ENCODE data around the gene TNC. TPM values are rescaled to one million over a fixed set of nuclear protein-coding genes. Genes with fewer than 3 reads are reported as not detected.
A peak's percentile ranks its signal among the peaks of the same experiment; 100 is the strongest.

Gene TNC
- total RNA-seq, 1 donor from 2014 or later, result 21.5 TPM

DNA sequence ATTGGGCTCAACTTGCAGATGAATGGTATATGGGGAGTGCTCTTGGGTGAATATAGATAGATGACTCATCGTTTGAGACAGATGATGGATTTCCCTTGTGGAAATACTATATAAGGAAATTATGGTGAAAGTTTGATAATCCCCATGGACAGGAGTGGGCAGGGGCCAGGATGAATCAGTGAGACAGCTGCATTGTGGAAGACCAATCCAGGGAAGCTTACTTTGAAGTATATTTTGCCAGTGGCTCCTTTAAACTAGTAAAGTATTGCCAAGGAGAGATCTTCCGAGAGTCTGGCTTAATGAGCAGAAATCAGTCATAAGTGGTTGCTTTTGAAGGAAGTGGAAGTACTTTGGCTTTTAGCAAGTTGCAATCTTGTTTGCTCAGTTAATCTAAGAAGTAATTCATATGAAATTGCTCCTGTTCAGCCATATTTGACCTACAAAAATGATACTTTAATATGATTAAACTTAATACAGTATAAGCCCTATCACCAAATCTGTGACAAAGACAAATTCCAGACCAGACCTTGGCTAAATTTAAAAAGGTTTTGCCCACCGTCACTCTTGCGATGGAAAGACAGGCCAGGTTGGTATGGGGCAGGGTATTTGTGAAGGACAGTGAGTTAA is 9.3 kb upstream of the TNC start:
- Mint-ChIP-seq H3K27me3 (ENCODE audit: low read depth) (no peaks in the 10 kb centered on the region), H3K4me3 (no peak overlapping the region), H3K4me1 (peaks cover 10% of the 10 kb centered on the region), H3K27ac (no peak overlapping the region), H3K36me3 (peaks cover 4% of the 10 kb centered on the region), H3K9me3 (peaks cover 11% of the 10 kb centered on the region)
- TF ChIP-seq, protein P1, sequence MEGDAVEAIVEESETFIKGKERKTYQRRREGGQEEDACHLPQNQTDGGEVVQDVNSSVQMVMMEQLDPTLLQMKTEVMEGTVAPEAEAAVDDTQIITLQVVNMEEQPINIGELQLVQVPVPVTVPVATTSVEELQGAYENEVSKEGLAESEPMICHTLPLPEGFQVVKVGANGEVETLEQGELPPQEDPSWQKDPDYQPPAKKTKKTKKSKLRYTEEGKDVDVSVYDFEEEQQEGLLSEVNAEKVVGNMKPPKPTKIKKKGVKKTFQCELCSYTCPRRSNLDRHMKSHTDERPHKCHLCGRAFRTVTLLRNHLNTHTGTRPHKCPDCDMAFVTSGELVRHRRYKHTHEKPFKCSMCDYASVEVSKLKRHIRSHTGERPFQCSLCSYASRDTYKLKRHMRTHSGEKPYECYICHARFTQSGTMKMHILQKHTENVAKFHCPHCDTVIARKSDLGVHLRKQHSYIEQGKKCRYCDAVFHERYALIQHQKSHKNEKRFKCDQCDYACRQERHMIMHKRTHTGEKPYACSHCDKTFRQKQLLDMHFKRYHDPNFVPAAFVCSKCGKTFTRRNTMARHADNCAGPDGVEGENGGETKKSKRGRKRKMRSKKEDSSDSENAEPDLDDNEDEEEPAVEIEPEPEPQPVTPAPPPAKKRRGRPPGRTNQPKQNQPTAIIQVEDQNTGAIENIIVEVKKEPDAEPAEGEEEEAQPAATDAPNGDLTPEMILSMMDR (IDR thresholded peaks at IDR 0.05; ENCODE audit: unreplicated experiment), result no peak
- no peak for DNase-seq (ENCODE audit: low spot score in 2 of 2, unreplicated experiment in 2 of 2)

GRCh38 chr9:115126404-115126803 is 8.4 kb upstream of the TNC start:
- Mint-ChIP-seq H3K36me3 (peaks cover 4% of the 10 kb centered on the region), H3K27me3 (ENCODE audit: low read depth) (peaks cover 2% of the 10 kb centered on the region), H3K9me3 (peaks cover 11% of the 10 kb centered on the region), H3K27ac (no peak overlapping the region), H3K4me1 (peaks cover 10% of the 10 kb centered on the region), H3K4me3 (no peak overlapping the region)
- TF ChIP-seq, protein P1 (IDR thresholded peaks at IDR 0.05; ENCODE audit: unreplicated experiment), result no peak
- DNase-seq (ENCODE audit: low spot score in 2 of 2, unreplicated experiment in 2 of 2), result no peak

DNA sequence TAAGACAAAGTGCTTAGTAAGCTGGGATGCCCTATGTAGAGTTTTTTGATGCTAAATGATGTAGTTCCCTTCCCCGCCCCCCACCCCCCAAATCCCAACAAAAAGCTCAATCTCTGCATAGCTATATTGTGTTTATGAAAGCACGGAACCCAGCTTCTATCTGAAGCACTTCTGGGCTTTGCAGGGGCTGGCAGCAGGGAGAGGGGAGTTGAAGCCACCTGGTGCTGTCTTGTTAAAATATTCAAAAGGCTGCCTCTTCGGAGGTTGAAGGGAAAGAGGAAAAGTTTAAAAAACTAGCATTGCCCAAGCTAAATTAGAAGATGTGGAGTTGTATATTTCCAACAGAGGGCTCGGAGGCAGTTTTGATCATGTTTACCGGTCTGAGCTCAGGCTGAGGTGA is 5.0 kb upstream of the TNC start:
- Mint-ChIP-seq H3K4me1 (peaks cover 23% of the 10 kb centered on the region), H3K27me3 (ENCODE audit: low read depth) (peaks cover 5% of the 10 kb centered on the region), H3K4me3 (no peak overlapping the region), H3K27ac (no peak overlapping the region), H3K9me3 (peaks cover 8% of the 10 kb centered on the region), H3K36me3 (peaks cover 4% of the 10 kb centered on the region)
- no peak for DNase-seq (ENCODE audit: low spot score in 2 of 2, unreplicated experiment in 2 of 2)
- TF ChIP-seq, protein P1 (IDR thresholded peaks at IDR 0.05; ENCODE audit: unreplicated experiment), result no peak

DNA sequence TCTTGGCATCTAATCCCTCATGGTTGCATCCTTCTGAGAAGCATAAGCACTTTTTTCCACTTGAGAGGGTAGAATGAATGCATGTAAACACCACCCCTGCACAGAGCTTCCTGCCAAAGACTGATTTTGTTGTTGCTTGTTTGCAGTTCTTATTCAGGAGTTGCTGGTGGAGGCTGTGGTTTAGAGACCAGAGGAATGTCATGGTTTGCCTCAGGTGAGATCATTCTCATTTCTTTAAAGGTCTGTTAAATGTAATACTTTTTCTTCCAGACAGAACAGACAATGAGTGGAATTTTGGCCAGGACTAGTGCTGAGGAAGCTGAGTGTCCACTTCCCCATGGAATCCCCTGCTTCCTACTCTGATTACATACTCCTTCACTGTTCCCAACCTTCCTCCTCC is 3.2 kb upstream of the TNC start:
- Mint-ChIP-seq H3K9me3 (peaks cover 8% of the 10 kb centered on the region), H3K4me1 (peaks cover 28% of the 10 kb centered on the region), H3K36me3 (peaks cover 4% of the 10 kb centered on the region), H3K4me3 (no peak overlapping the region), H3K27me3 (ENCODE audit: low read depth) (peaks cover 12% of the 10 kb centered on the region), H3K27ac (no peak overlapping the region)
- no peak for DNase-seq (ENCODE audit: low spot score in 2 of 2, unreplicated experiment in 2 of 2)
- TF ChIP-seq, protein P1 (IDR thresholded peaks at IDR 0.05; ENCODE audit: unreplicated experiment), result no peak

- peaks cover 46% of the 10 kb centered on the region for H3K4me1 Mint-ChIP-seq
- peaks cover 12% of the 10 kb centered on the region for H3K27me3 Mint-ChIP-seq (ENCODE audit: low read depth)
- H3K27ac Mint-ChIP-seq, result peak overlapping the region; percentile 75
- H3K9me3 Mint-ChIP-seq, result no peaks in the 10 kb centered on the region
- no peaks in the 10 kb centered on the region for H3K36me3 Mint-ChIP-seq
- TF ChIP-seq, protein P1 (IDR thresholded peaks at IDR 0.05; ENCODE audit: unreplicated experiment), result no peak
- peak; percentile 25 to 45 for DNase-seq (ENCODE audit: low spot score in 2 of 2, unreplicated experiment in 2 of 2)
- peak overlapping the region; percentile 68 for H3K4me3 Mint-ChIP-seq
Measured at GRCh38 chr9:115118879-115119218, 892 bp upstream of the TNC start.
